Keratinocyte (primary cell): ENCODE results near the gene PXDN. TPM values are rescaled to one million over a fixed set of nuclear protein-coding genes. Genes with fewer than 3 reads are reported as not detected.

Source experiments
- DNase-seq: peaks from one replicate; pipeline ENCODE4 v3.0.0-alpha.2; 2011; ENCODE audit warnings: low read depth, missing footprints, low spot score
- FAIRE-seq: peaks from 2 replicates; lab custom pipeline; 2011; peaks lifted over from hg19 to GRCh38; lab: Jason Lieb, UNC
- H2AFZ ChIP-seq: 2 replicates; pipeline ENCODE4 v1.6.0; 2012; ENCODE audit warnings: low read length, control low read depth, inconsistent platforms; ENCODE audit not compliant: control insufficient read depth
- H3K27ac ChIP-seq: 2 replicates; pipeline ENCODE4 v1.5.1; 2011; ENCODE audit warnings: low read length; ENCODE audit not compliant: control insufficient read depth, insufficient read depth
- H3K27me3 ChIP-seq: 3 replicates; pipeline ENCODE4 v1.6.0; 2011; ENCODE audit warnings: low read length; ENCODE audit not compliant: control insufficient read depth, insufficient read depth; ENCODE audit errors: extremely low read depth
- H3K36me3 ChIP-seq, 2 experiments: 2 replicates in 1 of 2; 3 replicates in 1 of 2; pipeline ENCODE4 v1.5.1; 2011; ENCODE audit warnings: low read length in 2 of 2, mild to moderate bottlenecking in 1 of 2; ENCODE audit not compliant: control insufficient read depth in 2 of 2, insufficient read depth in 2 of 2; ENCODE audit errors: extremely low read depth in 1 of 2
- H3K4me1 ChIP-seq: 3 replicates; pipeline ENCODE4 v1.5.1; 2011; ENCODE audit warnings: low read length; ENCODE audit not compliant: control insufficient read depth, insufficient read depth; ENCODE audit errors: extremely low read depth
- H3K4me2 ChIP-seq: 3 replicates; pipeline ENCODE4 v1.6.0; 2011; ENCODE audit warnings: low read depth, low read length; ENCODE audit not compliant: control insufficient read depth, insufficient read depth; ENCODE audit errors: extremely low read depth
- H3K4me3 ChIP-seq, 3 experiments: fragments of 200-600 bp in 1 of 3; sonication (generic) in 1 of 3; 2 replicates in 2 of 3; 3 replicates in 1 of 3; pipeline ENCODE4 v1.5.1; 2011 to 2016; ENCODE audit warnings: low read length in 3 of 3, mild to moderate bottlenecking in 3 of 3, control low read depth in 2 of 3, inconsistent platforms in 1 of 3, low read depth in 1 of 3, mixed read lengths in 1 of 3, mixed run types in 1 of 3, moderate library complexity in 1 of 3; ENCODE audit not compliant: control insufficient read depth in 2 of 3, insufficient read depth in 2 of 3; ENCODE audit errors: extremely low read depth in 1 of 3
- H3K79me2 ChIP-seq: 2 replicates; pipeline ENCODE4 v1.6.0; 2012; ENCODE audit warnings: low read length; ENCODE audit not compliant: control insufficient read depth, insufficient read depth
- H3K9ac ChIP-seq: 3 replicates; pipeline ENCODE4 v1.6.0; 2011; ENCODE audit warnings: low read length; ENCODE audit not compliant: control insufficient read depth, insufficient read depth; ENCODE audit errors: extremely low read depth
- H3K9me1 ChIP-seq: 3 replicates; pipeline ENCODE4 v1.6.0; 2011; ENCODE audit warnings: low read length; ENCODE audit not compliant: control insufficient read depth, insufficient read depth; ENCODE audit errors: extremely low read depth
- H3K9me3 ChIP-seq: 2 replicates; pipeline ENCODE4 v1.5.1; 2012; ENCODE audit warnings: low read depth, low read length; ENCODE audit not compliant: control insufficient read depth
- H4K20me1 ChIP-seq: 3 replicates; pipeline ENCODE4 v1.6.0; 2011; ENCODE audit warnings: low read length; ENCODE audit not compliant: control insufficient read depth, insufficient read depth; ENCODE audit errors: extremely low read depth
- EZH2 ChIP-seq: IDR thresholded peaks from one replicate; pipeline ENCODE4 v1.6.1; 2012; ENCODE audit warnings: inconsistent platforms, mild to moderate bottlenecking, low read length, moderate library complexity
- dilution Hi-C: fragments of 300-500 bp; cut with MboI; formaldehyde crosslinking; loops from one replicate; pipeline ENCODE4 v1.7.0; 2020; ENCODE audit warnings: low sequenced_read_pairs; ENCODE audit not compliant: extremely low pct_ligation_motif_present
- polyA plus RNA-seq, 5 experiments: library from polyadenylated mRNA; depleted of rRNA in 3 of 5; stranded (reverse) in 3 of 5; stranded (forward) in 1 of 5; unstranded in 1 of 5; fragments of >200 nt; gene quantifications; 1 replicate in 1 of 5; 2 replicates in 3 of 5; 3 replicates in 1 of 5; pipeline versions ENCODE4 v1.2.1 to v1.2.3, GENCODE V29; 2011 to 2012; ENCODE audit warnings: missing spikeins in 2 of 5, low read depth in 1 of 5, low replicate concordance in 1 of 5
- TF ChIP-seq, protein P1 (sequence below), 3 experiments: IDR thresholded peaks in 1 of 3; conservative IDR thresholded peaks in 1 of 3; optimal IDR thresholded peaks in 1 of 3; 2 replicates in 2 of 3; 3 replicates in 1 of 3; pipeline versions ENCODE3 to v1.5.1; 2011; ENCODE audit warnings: low read length in 3 of 3, mild to moderate bottlenecking in 3 of 3, moderate library complexity in 2 of 3, control low read depth in 1 of 3, inconsistent platforms in 1 of 3; ENCODE audit not compliant: insufficient read depth in 2 of 3; ENCODE audit errors: extremely low read depth in 1 of 3

PXDN gene
- polyA plus RNA-seq, 1 donor (not counting 4 experiments of a cell fraction or from before 2014, with no cell fraction given) = 36.7 TPM

DNA sequence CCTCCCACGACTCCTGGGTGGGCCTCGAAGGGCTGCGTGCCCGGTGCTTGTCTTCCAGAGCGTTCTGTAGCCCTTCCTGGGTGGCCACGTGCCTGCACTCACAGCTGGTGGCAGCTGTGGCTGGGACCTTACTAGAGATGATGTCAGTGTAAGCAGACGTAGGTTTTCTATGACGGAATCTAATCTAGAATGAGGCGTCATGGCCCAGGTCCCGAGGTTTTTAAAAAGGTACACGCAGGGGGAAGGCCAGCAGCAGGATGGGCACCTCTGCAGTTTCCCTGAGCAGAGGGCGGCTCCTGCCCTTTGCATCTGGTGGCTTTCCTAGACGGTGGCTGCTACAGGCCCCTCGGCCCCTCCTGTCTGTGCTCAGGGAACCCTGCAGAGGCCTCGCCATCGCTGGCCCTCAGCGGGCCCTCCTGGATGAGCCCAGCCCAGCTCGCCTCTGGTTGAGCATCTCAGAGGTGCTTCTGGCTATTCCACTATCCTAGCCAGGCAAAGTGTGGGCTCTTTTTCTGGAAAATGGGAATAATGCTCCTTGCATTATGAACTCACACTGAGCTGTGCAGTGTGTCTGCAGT is 49.6 kb upstream of the PXDN start:
- Histone ChIP-seq H3K9ac (no peak overlapping the region), H3K27ac (no peak overlapping the region), H3K9me1 (no peaks in the 10 kb centered on the region), H3K27me3 (no peaks in the 10 kb centered on the region), H3K4me2 (no peak overlapping the region), H2AFZ (no peak overlapping the region), H4K20me1 (no peaks in the 10 kb centered on the region), H3K4me3 (no peak overlapping the region), H3K36me3 (no peaks in the 10 kb centered on the region), H3K4me1 (peaks cover 7% of the 10 kb centered on the region), H3K9me3 (no peaks in the 10 kb centered on the region), H3K79me2 (no peaks in the 10 kb centered on the region)
- TF ChIP-seq EZH2 = no peak
- TF ChIP-seq, protein P1, sequence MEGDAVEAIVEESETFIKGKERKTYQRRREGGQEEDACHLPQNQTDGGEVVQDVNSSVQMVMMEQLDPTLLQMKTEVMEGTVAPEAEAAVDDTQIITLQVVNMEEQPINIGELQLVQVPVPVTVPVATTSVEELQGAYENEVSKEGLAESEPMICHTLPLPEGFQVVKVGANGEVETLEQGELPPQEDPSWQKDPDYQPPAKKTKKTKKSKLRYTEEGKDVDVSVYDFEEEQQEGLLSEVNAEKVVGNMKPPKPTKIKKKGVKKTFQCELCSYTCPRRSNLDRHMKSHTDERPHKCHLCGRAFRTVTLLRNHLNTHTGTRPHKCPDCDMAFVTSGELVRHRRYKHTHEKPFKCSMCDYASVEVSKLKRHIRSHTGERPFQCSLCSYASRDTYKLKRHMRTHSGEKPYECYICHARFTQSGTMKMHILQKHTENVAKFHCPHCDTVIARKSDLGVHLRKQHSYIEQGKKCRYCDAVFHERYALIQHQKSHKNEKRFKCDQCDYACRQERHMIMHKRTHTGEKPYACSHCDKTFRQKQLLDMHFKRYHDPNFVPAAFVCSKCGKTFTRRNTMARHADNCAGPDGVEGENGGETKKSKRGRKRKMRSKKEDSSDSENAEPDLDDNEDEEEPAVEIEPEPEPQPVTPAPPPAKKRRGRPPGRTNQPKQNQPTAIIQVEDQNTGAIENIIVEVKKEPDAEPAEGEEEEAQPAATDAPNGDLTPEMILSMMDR (optimal IDR thresholded peaks at IDR 0.05 in 1 of 3, IDR thresholded peaks at IDR 0.05 in 1 of 3, conservative IDR thresholded peaks at IDR 0.05 in 1 of 3; ENCODE audit: extremely low read depth in 1 of 3, insufficient read depth in 2 of 3, low read length in 3 of 3) = no peak
- no peak for DNase-seq
- dilution Hi-C loops = no loop called here
- no peak for FAIRE-seq

DNA sequence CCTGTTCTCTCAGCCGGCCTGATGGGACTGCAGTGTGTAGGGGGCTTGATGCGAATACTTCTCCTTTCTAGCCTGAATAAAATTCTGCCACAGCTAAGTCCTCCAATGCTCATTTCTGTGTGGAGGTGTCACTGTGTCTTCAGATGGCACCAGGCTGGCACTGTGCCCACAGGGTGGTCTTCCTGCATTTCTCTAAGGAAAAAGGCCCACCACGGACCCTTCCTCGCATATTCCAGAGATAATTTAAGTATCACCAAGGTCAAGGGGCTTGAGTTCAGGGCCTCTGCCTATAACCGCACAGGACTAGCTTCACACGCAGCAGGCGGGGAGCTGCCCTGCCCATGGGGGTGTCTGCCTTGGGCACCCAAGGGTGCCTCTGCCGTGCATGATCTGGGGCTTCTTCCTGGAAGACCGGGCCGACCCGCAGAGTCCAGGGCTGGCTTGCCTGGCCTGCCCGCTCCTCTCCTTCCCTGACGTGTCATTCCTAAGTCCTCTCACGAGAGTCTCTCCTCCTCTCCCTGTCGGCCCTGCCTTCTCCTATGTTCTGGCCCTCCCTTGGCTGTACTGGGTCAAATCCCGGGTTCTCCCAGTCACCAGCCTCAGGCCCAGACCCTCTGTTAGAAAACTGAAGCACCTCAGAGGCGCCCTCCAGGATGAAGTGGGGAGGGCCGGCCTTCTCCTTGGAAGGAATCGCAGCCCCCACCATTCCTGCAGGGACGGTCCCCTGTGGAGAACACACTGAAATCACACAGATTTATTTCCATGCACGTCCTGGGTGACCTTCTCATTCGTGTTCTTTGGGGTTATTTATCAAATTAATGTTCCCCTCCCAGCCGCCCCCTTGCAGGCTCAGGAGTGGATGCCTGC is 48.9 kb upstream of the PXDN start:
- FAIRE-seq = no peak
- Histone ChIP-seq H3K27ac (no peak overlapping the region), H3K9me3 (no peaks in the 10 kb centered on the region), H3K79me2 (no peaks in the 10 kb centered on the region), H3K4me2 (no peak overlapping the region), H3K9me1 (no peaks in the 10 kb centered on the region), H3K9ac (no peak overlapping the region), H4K20me1 (no peaks in the 10 kb centered on the region), H2AFZ (no peak overlapping the region), H3K4me1 (peaks cover 7% of the 10 kb centered on the region), H3K4me3 (no peak overlapping the region), H3K27me3 (peaks cover 5% of the 10 kb centered on the region), H3K36me3 (no peaks in the 10 kb centered on the region)
- dilution Hi-C loops = no loop called here
- no peak for DNase-seq
- TF ChIP-seq, protein P1 (optimal IDR thresholded peaks at IDR 0.05 in 1 of 3, IDR thresholded peaks at IDR 0.05 in 1 of 3, conservative IDR thresholded peaks at IDR 0.05 in 1 of 3; ENCODE audit: extremely low read depth in 1 of 3, insufficient read depth in 2 of 3, low read length in 3 of 3) = no peak
